Gastrocnemius medialis (tissue), 4 donors: ENCODE results near the gene TRIM22.

Experiments used
- POLR2A ChIP-seq, 2 donors: fragments of 450-650 bp; IDR thresholded peaks; one replicate each; pipeline ENCODE4 v1.6.1; 2017; ENCODE audit warnings: antibody characterized with exemption in 2 of 2, mild to moderate bottlenecking in 2 of 2, moderate library complexity in 2 of 2
- TF ChIP-seq, protein P1 (sequence below), 5 experiments: fragments of 450-650 bp in 3 of 5; fragments of 200-600 bp in 2 of 5; sonication (generic) in 2 of 5; IDR thresholded peaks in 4 of 5; conservative IDR thresholded peaks in 1 of 5; 1 replicate in 4 of 5; 2 replicates in 1 of 5; pipeline ENCODE4 v1.5.1; 2016 to 2019; ENCODE audit warnings: antibody characterized with exemption in 5 of 5, mild to moderate bottlenecking in 3 of 5, moderate library complexity in 3 of 5

DNA sequence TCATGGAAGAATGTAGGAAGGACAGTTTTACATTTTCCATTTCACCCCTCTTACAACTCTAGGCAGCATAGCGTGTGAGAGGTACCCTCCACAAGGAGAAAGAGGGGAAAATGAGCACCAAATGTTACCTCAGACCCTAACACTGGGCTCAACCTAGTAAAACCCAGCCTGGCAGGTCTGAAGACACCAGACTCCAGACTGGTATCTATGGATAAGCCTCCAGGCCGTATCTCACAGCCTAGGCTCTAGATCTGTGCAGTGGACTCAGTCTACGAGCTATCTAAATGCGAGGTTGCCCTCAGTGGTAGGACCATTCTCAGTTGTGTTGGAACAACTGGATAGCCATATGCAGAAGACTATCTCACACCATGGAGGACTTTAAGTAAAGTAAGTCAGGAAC is 15.2 kb upstream of the TRIM22 start:
- TF ChIP-seq, protein P1, sequence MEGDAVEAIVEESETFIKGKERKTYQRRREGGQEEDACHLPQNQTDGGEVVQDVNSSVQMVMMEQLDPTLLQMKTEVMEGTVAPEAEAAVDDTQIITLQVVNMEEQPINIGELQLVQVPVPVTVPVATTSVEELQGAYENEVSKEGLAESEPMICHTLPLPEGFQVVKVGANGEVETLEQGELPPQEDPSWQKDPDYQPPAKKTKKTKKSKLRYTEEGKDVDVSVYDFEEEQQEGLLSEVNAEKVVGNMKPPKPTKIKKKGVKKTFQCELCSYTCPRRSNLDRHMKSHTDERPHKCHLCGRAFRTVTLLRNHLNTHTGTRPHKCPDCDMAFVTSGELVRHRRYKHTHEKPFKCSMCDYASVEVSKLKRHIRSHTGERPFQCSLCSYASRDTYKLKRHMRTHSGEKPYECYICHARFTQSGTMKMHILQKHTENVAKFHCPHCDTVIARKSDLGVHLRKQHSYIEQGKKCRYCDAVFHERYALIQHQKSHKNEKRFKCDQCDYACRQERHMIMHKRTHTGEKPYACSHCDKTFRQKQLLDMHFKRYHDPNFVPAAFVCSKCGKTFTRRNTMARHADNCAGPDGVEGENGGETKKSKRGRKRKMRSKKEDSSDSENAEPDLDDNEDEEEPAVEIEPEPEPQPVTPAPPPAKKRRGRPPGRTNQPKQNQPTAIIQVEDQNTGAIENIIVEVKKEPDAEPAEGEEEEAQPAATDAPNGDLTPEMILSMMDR (IDR thresholded peaks at IDR 0.05 in 4 of 5, conservative IDR thresholded peaks at IDR 0.05 in 1 of 5) = no peak
- no peak for TF ChIP-seq POLR2A (IDR thresholded peaks at IDR 0.05)
